Gastroesophageal sphincter (tissue), 3 donors: ENCODE data around the gene RNF148.

Experiments
- POLR2A ChIP-seq, 2 donors: fragments of 450-650 bp; IDR thresholded peaks; one replicate each; pipeline ENCODE4 v1.6.1; 2017; ENCODE audit warnings: antibody characterized with exemption in 2 of 2, mild to moderate bottlenecking in 2 of 2, moderate library complexity in 1 of 2
- POLR2AphosphoS5 ChIP-seq: sonication (generic); formaldehyde crosslinking; IDR thresholded peaks from one replicate; pipeline ENCODE4 v1.6.1; 2017; ENCODE audit warnings: antibody characterized with exemption
- TF ChIP-seq, protein P1 (sequence below), 4 experiments: fragments of 200-600 bp in 2 of 4; fragments of 450-650 bp in 2 of 4; sonication (generic) in 1 of 4; IDR thresholded peaks; one replicate each; pipeline ENCODE4 v1.5.1; 2017 to 2019; ENCODE audit warnings: antibody characterized with exemption in 4 of 4, mild to moderate bottlenecking in 2 of 4, moderate library complexity in 2 of 4

- no peak for TF ChIP-seq POLR2A (IDR thresholded peaks at IDR 0.05)
- TF ChIP-seq, protein P1, sequence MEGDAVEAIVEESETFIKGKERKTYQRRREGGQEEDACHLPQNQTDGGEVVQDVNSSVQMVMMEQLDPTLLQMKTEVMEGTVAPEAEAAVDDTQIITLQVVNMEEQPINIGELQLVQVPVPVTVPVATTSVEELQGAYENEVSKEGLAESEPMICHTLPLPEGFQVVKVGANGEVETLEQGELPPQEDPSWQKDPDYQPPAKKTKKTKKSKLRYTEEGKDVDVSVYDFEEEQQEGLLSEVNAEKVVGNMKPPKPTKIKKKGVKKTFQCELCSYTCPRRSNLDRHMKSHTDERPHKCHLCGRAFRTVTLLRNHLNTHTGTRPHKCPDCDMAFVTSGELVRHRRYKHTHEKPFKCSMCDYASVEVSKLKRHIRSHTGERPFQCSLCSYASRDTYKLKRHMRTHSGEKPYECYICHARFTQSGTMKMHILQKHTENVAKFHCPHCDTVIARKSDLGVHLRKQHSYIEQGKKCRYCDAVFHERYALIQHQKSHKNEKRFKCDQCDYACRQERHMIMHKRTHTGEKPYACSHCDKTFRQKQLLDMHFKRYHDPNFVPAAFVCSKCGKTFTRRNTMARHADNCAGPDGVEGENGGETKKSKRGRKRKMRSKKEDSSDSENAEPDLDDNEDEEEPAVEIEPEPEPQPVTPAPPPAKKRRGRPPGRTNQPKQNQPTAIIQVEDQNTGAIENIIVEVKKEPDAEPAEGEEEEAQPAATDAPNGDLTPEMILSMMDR (IDR thresholded peaks at IDR 0.05): no peak
- TF ChIP-seq POLR2AphosphoS5: no peak
Measured at GRCh38 chr7:122695816-122696215, 6.9 kb downstream of the RNF148 start.
